H9 (cell line): ENCODE data around the gene LCTL. TPM values are rescaled to one million over a fixed set of nuclear protein-coding genes. Genes with fewer than 3 reads are reported as not detected.

Source experiments
- DNase-seq: peaks from one replicate; pipeline ENCODE4 v3.0.0-alpha.2; 2017
- H2AFZ ChIP-seq: one replicate; pipeline ENCODE4 v1.6.1; 2013; ENCODE audit warnings: mild to moderate bottlenecking, low read length, control low read depth, moderate library complexity
- H2AK5ac ChIP-seq: 2 replicates; pipeline ENCODE4 v1.6.1; 2013; ENCODE audit warnings: low read length, control low read depth, mixed read lengths; ENCODE audit not compliant: insufficient read length
- H2BK120ac ChIP-seq: one replicate; pipeline ENCODE4 v1.6.1; 2013; ENCODE audit warnings: low read depth, mild to moderate bottlenecking, low read length, control low read depth, inconsistent platforms; ENCODE audit not compliant: poor library complexity, severe bottlenecking
- H2BK12ac ChIP-seq: 2 replicates; pipeline ENCODE4 v1.6.1; 2013; ENCODE audit warnings: low read length, control low read depth, mixed read lengths, low read depth; ENCODE audit not compliant: insufficient read length
- H2BK15ac ChIP-seq: 2 replicates; pipeline ENCODE4 v1.6.1; 2013; ENCODE audit warnings: low read depth, low read length, control low read depth
- H2BK20ac ChIP-seq: one replicate; pipeline ENCODE4 v1.6.1; 2013; ENCODE audit warnings: low read depth, mild to moderate bottlenecking, low read length, control low read depth, inconsistent platforms; ENCODE audit not compliant: poor library complexity, severe bottlenecking
- H2BK5ac ChIP-seq: 2 replicates; pipeline ENCODE4 v1.6.1; 2013; ENCODE audit warnings: low read length, control low read depth, mixed read lengths; ENCODE audit not compliant: insufficient read length
- H3K14ac ChIP-seq: 2 replicates; pipeline ENCODE4 v1.6.1; 2013; ENCODE audit warnings: low read length, control low read depth; ENCODE audit not compliant: insufficient read depth
- H3K18ac ChIP-seq: 2 replicates; pipeline ENCODE4 v1.6.1; 2013; ENCODE audit warnings: low read depth, mild to moderate bottlenecking, mixed read lengths, low read length, control low read depth; ENCODE audit not compliant: insufficient read length
- H3K23ac ChIP-seq: 2 replicates; pipeline ENCODE4 v1.6.1; 2013; ENCODE audit warnings: low read length, control low read depth, mixed read lengths, low read depth; ENCODE audit not compliant: insufficient read length
- H3K23me2 ChIP-seq: 2 replicates; pipeline ENCODE4 v1.6.1; 2013; ENCODE audit warnings: low read depth, mild to moderate bottlenecking, mixed read lengths, low read length, control low read depth; ENCODE audit not compliant: insufficient read length, poor library complexity, severe bottlenecking
- H3K27ac ChIP-seq: 2 replicates; pipeline ENCODE4 v1.5.1; 2013; ENCODE audit warnings: low read length, control low read depth, mixed read lengths, low read depth; ENCODE audit not compliant: insufficient read length
- H3K27me3 ChIP-seq: 2 replicates; pipeline ENCODE4 v1.6.1; 2013; ENCODE audit warnings: low read length, control low read depth, inconsistent platforms; ENCODE audit not compliant: insufficient read depth
- H3K4ac ChIP-seq: 2 replicates; pipeline ENCODE4 v1.6.1; 2013; ENCODE audit warnings: low read depth, mild to moderate bottlenecking, control low read depth, inconsistent platforms, low read length, moderate library complexity
- H3K4me1 ChIP-seq: 2 replicates; pipeline ENCODE4 v1.6.1; 2013; ENCODE audit warnings: low read length, control low read depth, inconsistent platforms; ENCODE audit not compliant: insufficient read depth
- H3K4me2 ChIP-seq: 2 replicates; pipeline ENCODE4 v1.6.1; 2013; ENCODE audit warnings: low read length, control low read depth, mixed read lengths; ENCODE audit not compliant: insufficient read length, insufficient read depth
- H3K56ac ChIP-seq: 2 replicates; pipeline ENCODE4 v1.6.1; 2013; ENCODE audit warnings: low read depth, mild to moderate bottlenecking, mixed read lengths, low read length, control low read depth; ENCODE audit not compliant: insufficient read length
- H3K79me1 ChIP-seq: 2 replicates; pipeline ENCODE4 v1.6.1; 2013; ENCODE audit warnings: low read depth, mild to moderate bottlenecking, moderate library complexity, low read length, control low read depth, inconsistent platforms; ENCODE audit not compliant: insufficient read depth, poor library complexity, severe bottlenecking
- H3K79me2 ChIP-seq: 2 replicates; pipeline ENCODE4 v1.6.1; 2013; ENCODE audit warnings: low read length, control low read depth, inconsistent platforms; ENCODE audit not compliant: insufficient read depth
- H3K9ac ChIP-seq: 2 replicates; pipeline ENCODE4 v1.6.1; 2013; ENCODE audit warnings: low read length, control low read depth, mixed read lengths; ENCODE audit not compliant: insufficient read length; ENCODE audit errors: extremely low read depth
- H3K9me3 ChIP-seq: one replicate; pipeline ENCODE4 v1.6.1; 2013; ENCODE audit warnings: low read depth, low read length, inconsistent platforms; ENCODE audit not compliant: control insufficient read depth
- H3T11ph ChIP-seq: one replicate; pipeline ENCODE4 v1.6.1; 2013; ENCODE audit warnings: mild to moderate bottlenecking, low read length, control low read depth, inconsistent platforms
- H4K20me1 ChIP-seq: one replicate; pipeline ENCODE4 v1.6.1; 2013; ENCODE audit not compliant: control insufficient read depth, insufficient read length, insufficient read depth
- H4K5ac ChIP-seq: 2 replicates; pipeline ENCODE4 v1.6.1; 2013; ENCODE audit warnings: low read depth, mild to moderate bottlenecking, mixed read lengths, low read length, control low read depth; ENCODE audit not compliant: insufficient read length
- H4K8ac ChIP-seq: replicated peaks from 2 replicates; pipeline ENCODE4 v1.6.1; 2013; ENCODE audit warnings: low read length, control low read depth, mixed read lengths, low read depth; ENCODE audit not compliant: insufficient read length
- H4K91ac ChIP-seq: 2 replicates; pipeline ENCODE4 v1.6.1; 2013; ENCODE audit warnings: low read depth, mild to moderate bottlenecking, moderate library complexity, mixed read lengths, low read length, control low read depth; ENCODE audit not compliant: insufficient read length
- H3K27ac Mint-ChIP-seq, 3 experiments: 2 replicates in 2 of 3; 3 replicates in 1 of 3; pipeline ENCODE4 v1.8.0; 2020 to 2021; ENCODE audit warnings: mixed read lengths in 3 of 3, mild to moderate bottlenecking in 1 of 3, moderate library complexity in 1 of 3
- H3K27me3 Mint-ChIP-seq: 2 replicates; pipeline ENCODE4 v1.8.0; 2021; ENCODE audit warnings: low read depth, mild to moderate bottlenecking, moderate library complexity, mixed read lengths
- H3K36me3 Mint-ChIP-seq, 3 experiments: 2 replicates in 2 of 3; 3 replicates in 1 of 3; pipeline ENCODE4 v1.8.0; 2020 to 2021; ENCODE audit warnings: low read depth in 3 of 3, mixed read lengths in 3 of 3; ENCODE audit not compliant: insufficient read depth in 1 of 3
- H3K4me1 Mint-ChIP-seq, 2 experiments: 2 replicates each; pipeline ENCODE4 v1.8.0; 2020; ENCODE audit warnings: mixed read lengths in 2 of 2
- H3K4me3 Mint-ChIP-seq, 2 experiments: 2 replicates in 1 of 2; 3 replicates in 1 of 2; pipeline ENCODE4 v1.8.0; 2020 to 2021; ENCODE audit warnings: mild to moderate bottlenecking in 2 of 2, mixed read lengths in 2 of 2, moderate library complexity in 1 of 2
- H3K9me3 Mint-ChIP-seq, 2 experiments: 2 replicates in 1 of 2; 3 replicates in 1 of 2; pipeline ENCODE4 v1.8.0; 2020; ENCODE audit warnings: mild to moderate bottlenecking in 2 of 2, mixed read lengths in 2 of 2, moderate library complexity in 1 of 2
- WGBS: extraction: QIAGEN DNeasy Blood & Tissue Kit; methylation state at CpG from one replicate; pipeline ENCODE4 v1.1.7; 2013; ENCODE audit warnings: missing lambda C conversion rate, low lambda C conversion rate, mixed read lengths; ENCODE audit not compliant: insufficient read length; ENCODE audit errors: extremely low coverage; 5-methylcytosine and 5-hydroxymethylcytosine counted together
- total RNA-seq: library from RNA; stranded (reverse); gene quantifications from 2 replicates; pipeline ENCODE4 v1.2.1, GENCODE V29; 2021
- TF ChIP-seq, protein P1 (sequence below): fragments of 200-600 bp; sonication (generic); conservative IDR thresholded peaks from 3 replicates; pipeline ENCODE4 v1.8.0; 2021; ENCODE audit warnings: antibody characterized with exemption, mild to moderate bottlenecking

Gene LCTL
- total RNA-seq, 1 experiment from 2014 or later, result 2.3 TPM

- Histone ChIP-seq H4K5ac (no peak overlapping the region), H3K4me2 (no peak overlapping the region), H3K56ac (no peak overlapping the region), H3K4ac (no peak overlapping the region), H4K8ac (no peak overlapping the region), H3K9me3 (no peaks in the 10 kb centered on the region), H3K79me1 (no peaks in the 10 kb centered on the region), H3K9ac (no peak overlapping the region), H2AK5ac (no peak overlapping the region), H3K4me1 (no peaks in the 10 kb centered on the region), H3T11ph (no peak overlapping the region), H4K91ac (no peak overlapping the region), H3K23me2 (no peaks in the 10 kb centered on the region), H2AFZ (no peak overlapping the region), H3K79me2 (no peaks in the 10 kb centered on the region), H2BK12ac (no peak overlapping the region), H2BK15ac (no peak overlapping the region), H3K23ac (no peak overlapping the region), H2BK20ac (no peak overlapping the region), H4K20me1 (no peaks in the 10 kb centered on the region), H2BK5ac (no peak overlapping the region), H2BK120ac (no peak overlapping the region), H3K18ac (no peak overlapping the region), H3K27me3 (no peaks in the 10 kb centered on the region), H3K14ac (no peak overlapping the region), H3K27ac (no peak overlapping the region)
- no peak overlapping the region for H3K27ac Mint-ChIP-seq
- H3K27me3 Mint-ChIP-seq, result no peaks in the 10 kb centered on the region
- H3K9me3 Mint-ChIP-seq, result no peaks in the 10 kb centered on the region; a peak in 1 of 5 replicates
- H3K4me1 Mint-ChIP-seq, result no peaks in the 10 kb centered on the region
- no peak for DNase-seq
- WGBS, result no CpG with 5 or more reads among the region's 4 CpGs
- no peak overlapping the region for H3K4me3 Mint-ChIP-seq
- TF ChIP-seq, protein P1, sequence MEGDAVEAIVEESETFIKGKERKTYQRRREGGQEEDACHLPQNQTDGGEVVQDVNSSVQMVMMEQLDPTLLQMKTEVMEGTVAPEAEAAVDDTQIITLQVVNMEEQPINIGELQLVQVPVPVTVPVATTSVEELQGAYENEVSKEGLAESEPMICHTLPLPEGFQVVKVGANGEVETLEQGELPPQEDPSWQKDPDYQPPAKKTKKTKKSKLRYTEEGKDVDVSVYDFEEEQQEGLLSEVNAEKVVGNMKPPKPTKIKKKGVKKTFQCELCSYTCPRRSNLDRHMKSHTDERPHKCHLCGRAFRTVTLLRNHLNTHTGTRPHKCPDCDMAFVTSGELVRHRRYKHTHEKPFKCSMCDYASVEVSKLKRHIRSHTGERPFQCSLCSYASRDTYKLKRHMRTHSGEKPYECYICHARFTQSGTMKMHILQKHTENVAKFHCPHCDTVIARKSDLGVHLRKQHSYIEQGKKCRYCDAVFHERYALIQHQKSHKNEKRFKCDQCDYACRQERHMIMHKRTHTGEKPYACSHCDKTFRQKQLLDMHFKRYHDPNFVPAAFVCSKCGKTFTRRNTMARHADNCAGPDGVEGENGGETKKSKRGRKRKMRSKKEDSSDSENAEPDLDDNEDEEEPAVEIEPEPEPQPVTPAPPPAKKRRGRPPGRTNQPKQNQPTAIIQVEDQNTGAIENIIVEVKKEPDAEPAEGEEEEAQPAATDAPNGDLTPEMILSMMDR, result no peak
- H3K36me3 Mint-ChIP-seq, result peaks cover 24 to 55% (median 48%) of the 10 kb centered on the region in 3 experiments; a peak in 6 of 7 replicates
Measured at GRCh38 chr15:66542896-66543295, 22.9 kb downstream of the LCTL start.
